ENCODE data around the gene PLK2. TPM values are rescaled to one million over a fixed set of nuclear protein-coding genes. Genes with fewer than 3 reads are reported as not detected.

The PLK2 gene
- total RNA-seq: 100 to 1,000 TPM in 1 of 2 donors, 10 to 100 TPM in 1; 99.7 to 146 TPM
- polyA plus RNA-seq (ENCODE audit: insufficient read length in 2 of 2): 10 to 100 TPM; 48.2 to 61.8 TPM
- long read RNA-seq, donor 1, transcript PLK2-201 (14 exons, 2,960 nt): minor isoform, 7 of 28 reads
- long read RNA-seq, donor 1, transcript PLK2-206 (2 exons, 625 nt): major isoform, 11 of 28 reads
- long read RNA-seq, donor 1, partial matches to known transcripts: 7 of 28 reads
- long read RNA-seq, donor 1, other reads (novel, unspliced or antisense): 0 of 28 reads
- long read RNA-seq, donor 2, partial matches to known transcripts: 0 of 6 reads
- long read RNA-seq, donor 2, other reads (novel, unspliced or antisense): 0 of 6 reads
- long read RNA-seq, donor 3, transcript PLK2-206 (2 exons, 625 nt): major isoform, 5 of 10 reads
- long read RNA-seq, donor 3, partial matches to known transcripts: 0 of 10 reads
- long read RNA-seq, donor 3, other reads (novel, unspliced or antisense): 0 of 10 reads
- long read RNA-seq, donor 4, transcript PLK2-206 (2 exons, 625 nt): major isoform, 69 of 122 reads
- long read RNA-seq, donor 4, transcript PLK2-212 (2 exons, 275 nt): minor isoform, 6 of 122 reads
- long read RNA-seq, donor 4, transcript PLK2-201 (14 exons, 2,960 nt): minor isoform, 7 of 122 reads
- long read RNA-seq, donor 4, partial matches to known transcripts: 35 of 122 reads
- long read RNA-seq, donor 4, other reads (novel, unspliced or antisense): 0 of 122 reads

DNA sequence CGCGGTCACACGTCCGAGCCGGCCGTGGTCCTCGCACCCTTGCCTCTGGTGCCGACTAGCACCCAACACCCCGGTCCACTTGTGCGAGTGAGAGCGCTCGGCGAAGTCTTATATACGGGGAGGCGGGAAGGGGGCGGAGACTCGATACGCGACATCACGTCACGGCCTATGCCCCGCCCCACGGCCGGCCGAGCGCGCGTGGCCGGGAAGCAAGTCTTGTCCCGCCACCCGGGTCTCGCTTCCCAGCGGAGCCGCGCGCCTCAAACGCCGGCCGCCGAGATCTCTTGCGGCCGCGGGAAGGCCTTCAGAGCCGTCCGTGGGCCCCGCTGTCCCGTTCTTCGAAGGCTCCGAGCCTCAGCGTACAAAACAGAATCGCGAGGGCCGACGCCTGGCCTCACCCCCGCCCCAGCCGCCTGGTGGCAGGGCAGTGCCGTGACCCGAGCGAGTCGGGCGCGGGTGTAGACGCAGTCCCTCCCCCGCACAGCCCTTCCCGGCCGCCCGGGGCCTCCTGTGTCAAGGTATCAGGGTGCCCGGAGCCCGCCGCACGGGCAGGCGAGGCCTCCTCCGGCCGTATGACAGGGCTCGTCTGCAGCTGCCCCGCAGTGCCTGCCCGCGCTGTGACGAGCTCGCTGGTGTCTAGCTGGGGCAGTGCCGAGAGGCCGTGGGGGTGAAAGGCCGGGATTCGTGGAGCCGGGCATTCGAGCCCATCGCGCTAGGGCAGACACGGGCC lies at the start of gene PLK2:
Gene PLK2, minus strand, starts transcription at position 85 of the 730 bp plus-strand sequence. CDS start 127 bp downstream, outside the sequence.
- peak; percentile 87 to 98 (median 89) for DNase-seq (ENCODE audit: low read depth in 4 of 6, low spot score in 6 of 6)
- H3K27me3 ChIP-seq (ENCODE audit: control insufficient read depth, insufficient read depth, low read length): no peaks in the 10 kb centered on the region
- no peaks in the 10 kb centered on the region for H3K36me3 ChIP-seq (ENCODE audit: control insufficient read depth, insufficient read depth, low read length)
- H3K4me3 ChIP-seq (ENCODE audit: low read depth, low read length): peak within 1 kb of the TSS; percentile 91
- peaks cover 7% of the 10 kb centered on the region for H3K4me1 ChIP-seq (ENCODE audit: control insufficient read depth, insufficient read depth, low read length)
- peak within 1 kb of the TSS; percentile 93 for H3K27ac ChIP-seq (ENCODE audit: low read depth, low read length)
- WGBS (ENCODE audit: insufficient coverage): under 1% methylated on average over 89 of the region's 89 CpGs
- no peaks in the 10 kb centered on the region for H3K9me3 ChIP-seq (ENCODE audit: control insufficient read depth, insufficient read depth, low read length)

DNA sequence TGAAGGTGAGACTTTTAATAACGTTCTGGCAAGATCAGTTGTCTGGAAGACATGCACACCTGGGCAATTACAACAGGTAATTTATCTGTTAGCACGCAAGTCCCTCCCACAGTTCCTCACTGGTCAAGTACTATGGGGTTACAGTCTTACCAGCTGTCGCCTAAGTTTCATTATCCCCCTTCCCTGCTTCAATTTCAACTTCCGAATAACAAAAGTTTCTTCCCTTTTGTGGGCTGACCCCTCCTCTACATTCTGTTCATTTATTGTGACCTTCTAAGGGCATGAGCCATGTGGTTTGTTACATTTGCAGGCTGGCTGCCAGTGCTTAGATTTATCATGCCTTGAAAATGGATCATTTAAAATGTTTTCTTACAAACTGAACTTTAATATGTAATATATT lies 47.8 kb upstream of the PLK2 start:
- no peak for DNase-seq (ENCODE audit: low read depth in 4 of 6, low spot score in 6 of 6)
- H3K27me3 ChIP-seq (ENCODE audit: control insufficient read depth, insufficient read depth, low read length): no peaks in the 10 kb centered on the region
- H3K4me1 ChIP-seq (ENCODE audit: control insufficient read depth, insufficient read depth, low read length): no peaks in the 10 kb centered on the region
- no peak overlapping the region for H3K4me3 ChIP-seq (ENCODE audit: low read depth, low read length)
- H3K36me3 ChIP-seq (ENCODE audit: control insufficient read depth, insufficient read depth, low read length): no peaks in the 10 kb centered on the region
- H3K27ac ChIP-seq (ENCODE audit: low read depth, low read length): no peak overlapping the region
- 71% methylated on average over 1 of the region's 4 CpGs for WGBS (ENCODE audit: insufficient coverage)
- H3K9me3 ChIP-seq (ENCODE audit: control insufficient read depth, insufficient read depth, low read length): no peaks in the 10 kb centered on the region

DNA sequence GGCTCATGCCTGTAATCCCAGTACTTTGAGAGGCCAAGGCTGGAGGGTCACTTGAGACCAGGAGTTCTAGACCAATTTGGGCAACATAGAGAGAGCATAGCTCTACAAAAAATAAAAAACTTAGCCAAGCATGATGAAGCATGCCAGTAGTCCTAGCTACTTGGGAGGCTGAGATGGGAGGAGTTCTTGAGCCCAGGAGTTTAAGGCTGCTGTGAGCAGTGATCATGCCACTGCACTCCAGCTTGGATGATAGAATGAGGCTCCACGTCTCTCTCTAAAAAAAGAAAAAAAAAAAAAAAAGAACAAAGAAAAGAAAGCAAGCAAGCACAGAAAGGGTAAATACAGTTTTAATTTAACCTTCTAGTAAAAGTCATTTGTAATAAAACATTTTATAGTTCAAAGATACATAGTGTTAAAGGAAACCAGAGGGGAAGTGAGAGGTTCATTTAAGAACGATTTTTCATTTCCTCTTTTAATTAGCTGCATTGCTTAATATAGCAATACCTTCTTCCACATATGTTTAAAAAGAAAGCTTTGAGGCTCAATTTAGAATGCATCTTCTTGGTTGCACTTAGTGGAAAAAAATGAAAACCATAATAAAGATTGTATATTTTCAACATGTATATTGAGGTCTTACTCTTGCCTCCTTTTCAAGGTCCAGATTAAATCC lies 46.2 kb upstream of the PLK2 start:
- Histone ChIP-seq H3K27ac (ENCODE audit: low read depth, low read length) (no peak overlapping the region), H3K4me1 (ENCODE audit: control insufficient read depth, insufficient read depth, low read length) (no peaks in the 10 kb centered on the region), H3K36me3 (ENCODE audit: control insufficient read depth, insufficient read depth, low read length) (no peaks in the 10 kb centered on the region), H3K4me3 (ENCODE audit: low read depth, low read length) (no peak overlapping the region), H3K9me3 (ENCODE audit: control insufficient read depth, insufficient read depth, low read length) (no peaks in the 10 kb centered on the region), H3K27me3 (ENCODE audit: control insufficient read depth, insufficient read depth, low read length) (no peaks in the 10 kb centered on the region)
- DNase-seq (ENCODE audit: low read depth in 4 of 6, low spot score in 6 of 6): no peak
- WGBS (ENCODE audit: insufficient coverage): no CpG with 5 or more reads among the region's 2 CpGs

DNA sequence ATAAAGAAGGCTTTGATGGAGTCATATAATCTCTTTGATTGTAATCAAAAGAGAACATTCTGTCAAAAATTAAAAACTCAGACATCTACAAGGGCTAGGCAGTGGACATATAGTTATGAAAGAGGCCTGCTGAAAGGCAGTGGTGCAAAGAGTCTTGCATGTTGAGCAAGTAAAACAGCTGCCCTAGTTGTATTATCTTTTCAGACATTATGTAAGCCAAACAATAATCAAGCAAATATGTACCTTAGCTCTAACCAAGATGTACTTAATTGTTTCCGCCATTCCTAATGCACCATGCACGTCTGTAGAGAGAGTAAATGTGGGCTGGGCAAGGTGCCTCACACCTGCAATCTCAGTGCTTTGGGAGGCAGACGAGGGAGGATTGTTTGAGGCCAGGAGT lies 45.6 kb upstream of the PLK2 start:
- no peak for DNase-seq (ENCODE audit: low read depth in 4 of 6, low spot score in 6 of 6)
- no peaks in the 10 kb centered on the region for H3K9me3 ChIP-seq (ENCODE audit: control insufficient read depth, insufficient read depth, low read length)
- no peaks in the 10 kb centered on the region for H3K27me3 ChIP-seq (ENCODE audit: control insufficient read depth, insufficient read depth, low read length)
- no peak overlapping the region for H3K4me3 ChIP-seq (ENCODE audit: low read depth, low read length)
- no peaks in the 10 kb centered on the region for H3K4me1 ChIP-seq (ENCODE audit: control insufficient read depth, insufficient read depth, low read length)
- 100% methylated on average over 1 of the region's 3 CpGs for WGBS (ENCODE audit: insufficient coverage)
- H3K36me3 ChIP-seq (ENCODE audit: control insufficient read depth, insufficient read depth, low read length): no peaks in the 10 kb centered on the region
- no peak overlapping the region for H3K27ac ChIP-seq (ENCODE audit: low read depth, low read length)

DNA sequence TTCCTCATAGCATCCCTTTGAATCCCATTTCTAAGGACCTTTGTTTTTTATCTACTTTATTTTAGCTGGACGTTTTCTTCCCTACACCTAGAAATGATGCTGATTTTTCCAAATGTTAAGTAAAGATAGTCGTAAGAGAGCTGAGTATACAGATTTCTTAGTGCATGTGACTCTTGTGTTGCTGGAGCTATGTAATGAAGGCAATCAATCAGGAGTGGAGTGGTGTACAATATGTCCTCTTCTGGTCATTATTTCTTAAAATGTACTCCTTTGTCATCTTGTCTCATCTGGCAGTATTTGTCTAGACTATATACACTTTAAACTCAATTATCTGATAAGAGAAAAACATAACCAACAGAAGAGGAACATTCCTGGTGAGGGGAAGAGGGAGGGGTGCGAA lies 44.9 kb upstream of the PLK2 start:
- H3K4me1 ChIP-seq (ENCODE audit: control insufficient read depth, insufficient read depth, low read length): no peaks in the 10 kb centered on the region
- no peaks in the 10 kb centered on the region for H3K9me3 ChIP-seq (ENCODE audit: control insufficient read depth, insufficient read depth, low read length)
- WGBS (ENCODE audit: insufficient coverage): no CpG with 5 or more reads among the region's 3 CpGs
- H3K27me3 ChIP-seq (ENCODE audit: control insufficient read depth, insufficient read depth, low read length): no peaks in the 10 kb centered on the region
- no peak overlapping the region for H3K27ac ChIP-seq (ENCODE audit: low read depth, low read length)
- no peaks in the 10 kb centered on the region for H3K36me3 ChIP-seq (ENCODE audit: control insufficient read depth, insufficient read depth, low read length)
- DNase-seq (ENCODE audit: low read depth in 4 of 6, low spot score in 6 of 6): peak in 1 of 6 donors; percentile 21
- no peak overlapping the region for H3K4me3 ChIP-seq (ENCODE audit: low read depth, low read length)

DNA sequence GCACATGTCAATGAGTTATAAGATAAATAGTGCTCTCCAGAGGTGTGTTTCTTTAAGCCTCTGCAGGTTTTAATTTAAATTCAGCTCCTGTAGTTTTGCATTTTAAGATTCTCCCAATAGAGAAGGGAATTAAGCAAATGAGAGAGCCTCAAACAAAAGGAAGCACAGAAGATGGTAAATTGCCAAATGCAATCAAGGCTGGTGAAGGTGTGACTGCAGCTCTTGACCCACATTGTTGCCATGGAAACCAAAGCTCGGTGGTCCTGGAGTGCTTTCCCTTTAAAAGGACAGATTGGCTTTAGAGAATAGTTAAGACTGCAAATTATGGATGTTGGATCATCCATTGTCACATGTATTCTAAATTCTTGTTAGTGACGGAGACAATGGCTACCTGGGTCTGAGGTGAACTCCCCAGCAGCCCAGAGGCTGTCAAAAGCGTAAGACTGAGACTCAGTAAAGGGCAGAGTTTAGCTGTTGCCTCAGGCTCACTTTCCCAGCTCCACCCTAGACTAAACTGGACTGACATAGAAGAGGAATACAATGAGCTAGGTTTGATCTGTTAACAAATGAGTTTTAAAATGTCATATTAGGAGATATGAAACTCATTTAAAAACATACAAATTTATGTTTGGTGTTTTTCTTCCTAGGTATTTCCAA lies 43.6 kb upstream of the PLK2 start:
- 38% methylated on average over 3 of the region's 3 CpGs for WGBS (ENCODE audit: insufficient coverage)
- H3K9me3 ChIP-seq (ENCODE audit: control insufficient read depth, insufficient read depth, low read length): no peaks in the 10 kb centered on the region
- peak overlapping the region; percentile 10 for H3K27ac ChIP-seq (ENCODE audit: low read depth, low read length)
- H3K4me1 ChIP-seq (ENCODE audit: control insufficient read depth, insufficient read depth, low read length): no peaks in the 10 kb centered on the region
- H3K36me3 ChIP-seq (ENCODE audit: control insufficient read depth, insufficient read depth, low read length): no peaks in the 10 kb centered on the region
- no peaks in the 10 kb centered on the region for H3K27me3 ChIP-seq (ENCODE audit: control insufficient read depth, insufficient read depth, low read length)
- H3K4me3 ChIP-seq (ENCODE audit: low read depth, low read length): no peak overlapping the region
- DNase-seq (ENCODE audit: low read depth in 4 of 6, low spot score in 6 of 6): peak in 4 of 6 donors; percentile 20 to 89 (median 33)

DNA sequence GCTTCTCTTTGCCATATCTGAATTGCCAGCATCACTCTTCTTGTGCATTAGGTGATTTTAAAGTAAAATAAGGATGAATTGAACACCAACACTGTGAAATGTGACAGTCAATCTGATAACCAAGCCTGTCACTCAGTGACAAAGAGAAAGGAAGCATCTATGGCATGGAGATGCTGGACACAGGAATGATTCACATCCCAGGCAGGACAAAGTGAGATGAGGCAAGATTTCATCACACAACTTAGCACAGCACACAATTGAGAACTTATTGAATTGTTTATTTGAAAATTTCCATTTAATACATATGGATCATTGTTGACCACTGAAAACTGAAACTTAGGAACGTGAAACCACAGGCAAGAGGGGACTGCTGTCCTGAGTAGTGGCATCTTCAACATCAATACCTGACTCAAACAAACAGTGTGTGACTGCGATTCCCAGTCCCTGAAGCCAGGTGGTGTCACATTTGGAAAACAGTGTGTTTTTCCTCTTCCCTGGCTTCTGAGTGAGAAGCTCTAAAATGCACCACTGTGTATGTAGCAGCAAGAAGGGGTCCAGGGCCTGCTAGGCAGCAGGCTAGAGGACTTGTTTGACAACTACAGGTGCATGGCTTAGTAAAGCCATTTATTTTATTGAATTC lies 42.0 kb upstream of the PLK2 start:
- no peak overlapping the region for H3K4me3 ChIP-seq (ENCODE audit: low read depth, low read length)
- 100% methylated on average over 1 of the region's 2 CpGs for WGBS (ENCODE audit: insufficient coverage)
- H3K36me3 ChIP-seq (ENCODE audit: control insufficient read depth, insufficient read depth, low read length): no peaks in the 10 kb centered on the region
- H3K4me1 ChIP-seq (ENCODE audit: control insufficient read depth, insufficient read depth, low read length): no peaks in the 10 kb centered on the region
- H3K27me3 ChIP-seq (ENCODE audit: control insufficient read depth, insufficient read depth, low read length): no peaks in the 10 kb centered on the region
- peak in 1 of 6 donors; percentile 30 for DNase-seq (ENCODE audit: low read depth in 4 of 6, low spot score in 6 of 6)
- H3K27ac ChIP-seq (ENCODE audit: low read depth, low read length): no peak overlapping the region
- H3K9me3 ChIP-seq (ENCODE audit: control insufficient read depth, insufficient read depth, low read length): no peaks in the 10 kb centered on the region

DNA sequence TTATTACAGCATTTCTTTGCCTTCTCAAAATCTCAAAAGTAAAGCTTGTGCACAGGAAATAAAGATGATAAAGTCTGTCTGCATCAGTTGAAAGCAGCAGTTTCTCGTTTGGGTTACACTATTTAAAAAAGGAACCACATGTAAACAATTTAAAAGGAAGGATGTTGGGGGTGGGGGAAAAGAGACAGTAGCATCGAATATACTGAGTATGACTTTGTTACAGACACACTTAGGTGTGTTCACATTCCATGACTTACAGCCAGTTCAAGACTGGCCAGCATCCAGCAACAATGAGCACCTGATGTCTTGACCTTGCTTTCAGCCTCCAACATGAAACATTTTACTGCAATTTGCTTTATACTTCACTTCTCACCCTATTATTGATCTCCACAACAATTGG lies 40.1 kb upstream of the PLK2 start:
- no CpG with 5 or more reads among the region's 2 CpGs for WGBS (ENCODE audit: insufficient coverage)
- H3K27ac ChIP-seq (ENCODE audit: low read depth, low read length): no peak overlapping the region
- no peak for DNase-seq (ENCODE audit: low read depth in 4 of 6, low spot score in 6 of 6)

More for the DNA sequence above, 40.1 kb upstream of the PLK2 start:
- Histone ChIP-seq H3K9me3 (ENCODE audit: control insufficient read depth, insufficient read depth, low read length) (no peaks in the 10 kb centered on the region), H3K4me1 (ENCODE audit: control insufficient read depth, insufficient read depth, low read length) (no peaks in the 10 kb centered on the region), H3K36me3 (ENCODE audit: control insufficient read depth, insufficient read depth, low read length) (no peaks in the 10 kb centered on the region), H3K27me3 (ENCODE audit: control insufficient read depth, insufficient read depth, low read length) (no peaks in the 10 kb centered on the region), H3K4me3 (ENCODE audit: low read depth, low read length) (no peak overlapping the region)

Data from spinal cord (tissue), 10 donors.